GM23338 (cell line): Measurements from ENCODE around the gene PICK1. TPM values are rescaled to one million over a fixed set of nuclear protein-coding genes. Genes with fewer than 3 reads are reported as not detected.

Source experiments
- ATAC-seq: fragments of 200-7000 bp; cut with Tn5 transposase; 3 replicates; pipeline ENCODE4 v1.9.1; 2020
- DNase-seq: peaks from one replicate; pipeline ENCODE4 v3.0.0-alpha.2; 2015; ENCODE audit warnings: low spot score
- H2AFZ ChIP-seq: fragments of 200-600 bp; sonication (generic); 2 replicates; pipeline ENCODE4 v1.8.0; 2016; ENCODE audit warnings: antibody characterized with exemption, mild to moderate bottlenecking, moderate library complexity
- H3F3A ChIP-seq: fragments of 200-600 bp; sonication (generic); replicated peaks from 2 replicates; pipeline ENCODE4 v1.8.0; 2017; ENCODE audit warnings: antibody characterized with exemption, mixed run types, low read depth
- H3K27ac ChIP-seq: fragments of 200-600 bp; sonication (generic); 2 replicates; pipeline ENCODE4 v1.6.1; 2016; ENCODE audit warnings: low read depth
- H3K27me3 ChIP-seq: fragments of 200-600 bp; sonication (generic); 2 replicates; pipeline ENCODE4 v1.8.0; 2016; ENCODE audit warnings: mild to moderate bottlenecking, mixed run types, moderate library complexity; ENCODE audit not compliant: insufficient read depth
- H3K36me3 ChIP-seq: fragments of 200-600 bp; sonication (generic); 2 replicates; pipeline ENCODE4 v1.8.0; 2016; ENCODE audit warnings: mild to moderate bottlenecking; ENCODE audit not compliant: insufficient read depth
- H3K4me1 ChIP-seq: fragments of 200-600 bp; sonication (generic); 2 replicates; pipeline ENCODE4 v1.8.0; 2016; ENCODE audit warnings: mild to moderate bottlenecking, moderate library complexity; ENCODE audit not compliant: insufficient read depth
- H3K4me2 ChIP-seq: fragments of 200-600 bp; sonication (generic); 2 replicates; pipeline ENCODE4 v1.7.1; 2017; ENCODE audit warnings: mixed run types
- H3K4me3 ChIP-seq: fragments of 200-600 bp; sonication (generic); 2 replicates; pipeline ENCODE4 v1.6.1; 2016; ENCODE audit warnings: mixed run types
- H3K79me2 ChIP-seq: fragments of 200-600 bp; sonication (generic); replicated peaks from 2 replicates; pipeline ENCODE4 v1.8.0; 2017; ENCODE audit warnings: mild to moderate bottlenecking; ENCODE audit not compliant: insufficient read depth
- H3K9me2 ChIP-seq: fragments of 200-600 bp; sonication (generic); 2 replicates; pipeline ENCODE4 v1.8.0; 2017; ENCODE audit not compliant: insufficient read depth
- H4K20me1 ChIP-seq: fragments of 200-600 bp; sonication (generic); replicated peaks from 2 replicates; pipeline ENCODE4 v1.8.0; 2017; ENCODE audit warnings: mild to moderate bottlenecking; ENCODE audit not compliant: insufficient read depth
- H3K27ac Mint-ChIP-seq: 2 replicates; pipeline ENCODE4 v1.8.0; 2020; ENCODE audit warnings: inconsistent platforms, mild to moderate bottlenecking, moderate library complexity, mixed read lengths
- H3K27me3 Mint-ChIP-seq: 3 replicates; pipeline ENCODE4 v1.8.0; 2022; ENCODE audit warnings: low read depth, mild to moderate bottlenecking, moderate library complexity, mixed read lengths, inconsistent platforms; ENCODE audit not compliant: insufficient read depth, poor library complexity
- H3K36me3 Mint-ChIP-seq: 3 replicates; pipeline ENCODE4 v1.8.0; 2021; ENCODE audit warnings: low read depth, mild to moderate bottlenecking, inconsistent platforms, moderate library complexity, mixed read lengths
- H3K4me1 Mint-ChIP-seq: 3 replicates; pipeline ENCODE4 v1.8.0; 2020; ENCODE audit warnings: mild to moderate bottlenecking, inconsistent platforms, mixed read lengths
- H3K4me3 Mint-ChIP-seq: 3 replicates; pipeline ENCODE4 v1.8.0; 2021; ENCODE audit warnings: moderate library complexity, mild to moderate bottlenecking, inconsistent platforms, mixed read lengths
- H3K9me3 Mint-ChIP-seq: 3 replicates; pipeline ENCODE4 v1.8.0; 2020; ENCODE audit warnings: moderate library complexity, mild to moderate bottlenecking, inconsistent platforms, mixed read lengths
- CREB1 ChIP-seq: fragments of 250-450 bp; sonication (Bioruptor Pico); IDR thresholded peaks from 2 replicates; pipeline ENCODE4 v1.5.0; 2020; ENCODE audit warnings: low read depth, mild to moderate bottlenecking, moderate library complexity
- EZH2 ChIP-seq: fragments of 200-600 bp; sonication (generic); IDR thresholded peaks from one replicate; pipeline ENCODE4 v1.8.0; 2017; ENCODE audit warnings: antibody characterized with exemption, mild to moderate bottlenecking, low read depth; ENCODE audit not compliant: unreplicated experiment
- EZH2phosphoT487 ChIP-seq: fragments of 200-600 bp; sonication (generic); IDR thresholded peaks from one replicate; pipeline ENCODE4 v1.8.1; 2018; ENCODE audit warnings: antibody characterized with exemption; ENCODE audit not compliant: unreplicated experiment
- JUNB ChIP-seq: IDR thresholded peaks from one replicate; pipeline ENCODE4 v1.6.1; 2016; ENCODE audit warnings: antibody characterized with exemption; ENCODE audit not compliant: unreplicated experiment
- NANOG ChIP-seq: IDR thresholded peaks from 2 replicates; pipeline ENCODE4 v1.6.1; 2016; ENCODE audit warnings: antibody characterized with exemption, borderline replicate concordance
- POLR2AphosphoS5 ChIP-seq: IDR thresholded peaks from 2 replicates; pipeline ENCODE4 v1.6.1; 2016; ENCODE audit warnings: antibody characterized with exemption, low read depth
- STAT1 ChIP-seq: IDR thresholded peaks from one replicate; pipeline ENCODE4 v1.6.1; 2016; ENCODE audit warnings: antibody characterized with exemption; ENCODE audit not compliant: unreplicated experiment
- ZNF114 ChIP-seq: fragments of 250-450 bp; sonication (Bioruptor Pico); IDR thresholded peaks from 2 replicates; pipeline ENCODE4 v1.5.0; 2020; ENCODE audit warnings: mild to moderate bottlenecking, moderate library complexity
- ZNF331 ChIP-seq: fragments of 250-450 bp; sonication (Bioruptor Pico); IDR thresholded peaks from 2 replicates; pipeline ENCODE4 v1.5.0; 2020; ENCODE audit warnings: low read depth, mild to moderate bottlenecking, moderate library complexity
- polyA plus RNA-seq: library from polyadenylated mRNA; unstranded; fragments of >200 nt; fragmentation: Nextera tagmentation; extraction: Ambion mirVana; gene quantifications from 2 replicates; pipeline ENCODE4 v1.2.1, GENCODE V29; 2016
- total RNA-seq: library from RNA; depleted of rRNA; stranded (reverse); fragments of >200 nt; shearing (Covaris generic); gene quantifications from 2 replicates; pipeline ENCODE4 v1.2.3, GENCODE V29; 2014
- TF ChIP-seq, protein P1 (sequence below), 2 experiments: fragments of 200-600 bp in 1 of 2; sonication (generic) in 1 of 2; conservative IDR thresholded peaks; 2 replicates each; pipeline versions ENCODE4 v1.5.1 to v1.6.1; 2016 to 2017; ENCODE audit warnings: antibody characterized with exemption in 2 of 2, low read depth in 2 of 2, mild to moderate bottlenecking in 2 of 2, moderate library complexity in 1 of 2
- TF ChIP-seq, protein P2 (sequence below): IDR thresholded peaks from 2 replicates; pipeline ENCODE4 v1.6.1; 2016; ENCODE audit warnings: antibody characterized with exemption

Gene PICK1
- total and polyA plus RNA-seq, 2 experiments from 2014 or later = 15.9 to 28.3 TPM

DNA sequence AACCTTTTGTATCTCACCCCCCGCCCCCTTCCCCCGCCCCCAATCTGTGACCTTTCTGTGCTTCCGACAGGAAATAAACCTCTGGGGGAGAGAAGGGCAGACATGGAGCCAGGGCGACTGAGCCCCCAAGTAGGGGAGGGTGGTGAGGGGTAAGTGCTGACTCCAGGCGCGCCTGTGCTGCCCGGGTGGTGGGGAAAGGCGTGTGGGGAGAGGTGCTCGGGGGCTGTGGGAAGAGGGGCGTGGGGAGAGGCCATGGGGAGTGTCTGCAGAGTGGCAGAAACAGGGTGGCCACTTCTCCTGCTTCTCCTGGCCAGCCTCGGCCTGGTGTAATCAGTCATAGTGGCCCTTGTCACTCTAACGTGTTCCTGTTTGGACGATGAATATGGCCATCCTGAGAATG lies 18.8 kb downstream of the PICK1 start:
- Histone ChIP-seq H3K79me2 (no peaks in the 10 kb centered on the region), H3K27me3 (peaks cover 20% of the 10 kb centered on the region), H3K9me2 (no peaks in the 10 kb centered on the region), H4K20me1 (no peaks in the 10 kb centered on the region; the same call in 1 of the 2 replicates), H3K4me3 (no peak overlapping the region), H3K36me3 (no peaks in the 10 kb centered on the region), H2AFZ (no peak overlapping the region), H3K4me1 (0 out of 2 replicates have a peak, but pooled peaks cover 3% of the 10 kb centered on the region), H3F3A (no peaks in the 10 kb centered on the region), H3K4me2 (no peak overlapping the region), H3K27ac (no peak overlapping the region)
- no peak for ATAC-seq
- Mint-ChIP-seq H3K4me3 (no peak overlapping the region), H3K36me3 (peaks cover 20% of the 10 kb centered on the region; the same call in 2 of the 3 replicates), H3K4me1 (peaks cover 5% of the 10 kb centered on the region; the same call in 2 of the 3 replicates), H3K27me3 (peaks cover 28% of the 10 kb centered on the region), H3K27ac (no peak overlapping the region), H3K9me3 (no peaks in the 10 kb centered on the region)
- DNase-seq = no peak
- TF ChIP-seq, protein P1, sequence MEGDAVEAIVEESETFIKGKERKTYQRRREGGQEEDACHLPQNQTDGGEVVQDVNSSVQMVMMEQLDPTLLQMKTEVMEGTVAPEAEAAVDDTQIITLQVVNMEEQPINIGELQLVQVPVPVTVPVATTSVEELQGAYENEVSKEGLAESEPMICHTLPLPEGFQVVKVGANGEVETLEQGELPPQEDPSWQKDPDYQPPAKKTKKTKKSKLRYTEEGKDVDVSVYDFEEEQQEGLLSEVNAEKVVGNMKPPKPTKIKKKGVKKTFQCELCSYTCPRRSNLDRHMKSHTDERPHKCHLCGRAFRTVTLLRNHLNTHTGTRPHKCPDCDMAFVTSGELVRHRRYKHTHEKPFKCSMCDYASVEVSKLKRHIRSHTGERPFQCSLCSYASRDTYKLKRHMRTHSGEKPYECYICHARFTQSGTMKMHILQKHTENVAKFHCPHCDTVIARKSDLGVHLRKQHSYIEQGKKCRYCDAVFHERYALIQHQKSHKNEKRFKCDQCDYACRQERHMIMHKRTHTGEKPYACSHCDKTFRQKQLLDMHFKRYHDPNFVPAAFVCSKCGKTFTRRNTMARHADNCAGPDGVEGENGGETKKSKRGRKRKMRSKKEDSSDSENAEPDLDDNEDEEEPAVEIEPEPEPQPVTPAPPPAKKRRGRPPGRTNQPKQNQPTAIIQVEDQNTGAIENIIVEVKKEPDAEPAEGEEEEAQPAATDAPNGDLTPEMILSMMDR (conservative IDR thresholded peaks at IDR 0.05; ENCODE audit: low read depth in 2 of 2) = no peak
- TF ChIP-seq JUNB (no peak), ZNF114 (no peak), EZH2phosphoT487 (no peak), CREB1 (CRISPR knock-in tag) (no peak)
- TF ChIP-seq, protein P2, sequence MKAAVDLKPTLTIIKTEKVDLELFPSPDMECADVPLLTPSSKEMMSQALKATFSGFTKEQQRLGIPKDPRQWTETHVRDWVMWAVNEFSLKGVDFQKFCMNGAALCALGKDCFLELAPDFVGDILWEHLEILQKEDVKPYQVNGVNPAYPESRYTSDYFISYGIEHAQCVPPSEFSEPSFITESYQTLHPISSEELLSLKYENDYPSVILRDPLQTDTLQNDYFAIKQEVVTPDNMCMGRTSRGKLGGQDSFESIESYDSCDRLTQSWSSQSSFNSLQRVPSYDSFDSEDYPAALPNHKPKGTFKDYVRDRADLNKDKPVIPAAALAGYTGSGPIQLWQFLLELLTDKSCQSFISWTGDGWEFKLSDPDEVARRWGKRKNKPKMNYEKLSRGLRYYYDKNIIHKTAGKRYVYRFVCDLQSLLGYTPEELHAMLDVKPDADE = no peak

GRCh38 chr22:38077096-38077495 lies 19.9 kb downstream of the PICK1 start:
- no peaks in the 10 kb centered on the region; the same call in 1 of the 2 replicates for H4K20me1 ChIP-seq
- peaks cover 8% of the 10 kb centered on the region; the same call in 1 of the 2 replicates for H3K4me1 ChIP-seq
- no peaks in the 10 kb centered on the region for H3K9me3 Mint-ChIP-seq
- no peak for ATAC-seq
- H3K27ac ChIP-seq = no peak overlapping the region
- peaks cover 29% of the 10 kb centered on the region for H3K27me3 ChIP-seq
- no peak overlapping the region for H3K27ac Mint-ChIP-seq
- no peak overlapping the region for H3K4me3 Mint-ChIP-seq
- H2AFZ ChIP-seq = no peak overlapping the region
- H3K27me3 Mint-ChIP-seq = peaks cover 35% of the 10 kb centered on the region
- no peak overlapping the region for H3K4me3 ChIP-seq
- TF ChIP-seq POLR2AphosphoS5 (no peak), STAT1 (no peak), ZNF331 (CRISPR knock-in tag) (no peak), JUNB (no peak), EZH2 (no peak), CREB1 (CRISPR knock-in tag) (no peak), NANOG (no peak), ZNF114 (no peak)
- TF ChIP-seq, protein P1 (conservative IDR thresholded peaks at IDR 0.05; ENCODE audit: low read depth in 2 of 2) = no peak
- peaks cover 18% of the 10 kb centered on the region; the same call in 2 of the 3 replicates for H3K36me3 Mint-ChIP-seq
- H3K9me2 ChIP-seq = no peaks in the 10 kb centered on the region
- no peak for DNase-seq
- no peak overlapping the region for H3K4me2 ChIP-seq
- no peaks in the 10 kb centered on the region for H3F3A ChIP-seq
- peaks cover 5% of the 10 kb centered on the region; the same call in 2 of the 3 replicates for H3K4me1 Mint-ChIP-seq
- H3K36me3 ChIP-seq = no peaks in the 10 kb centered on the region
- no peaks in the 10 kb centered on the region for H3K79me2 ChIP-seq
